ENCODE data around the gene SLC36A4.
"Not testable (repeated sequence)": the region's sequence is repeated elsewhere in the genome, so short reads cannot be mapped to it uniquely, and the experiment has no call there.

Gene SLC36A4

DNA sequence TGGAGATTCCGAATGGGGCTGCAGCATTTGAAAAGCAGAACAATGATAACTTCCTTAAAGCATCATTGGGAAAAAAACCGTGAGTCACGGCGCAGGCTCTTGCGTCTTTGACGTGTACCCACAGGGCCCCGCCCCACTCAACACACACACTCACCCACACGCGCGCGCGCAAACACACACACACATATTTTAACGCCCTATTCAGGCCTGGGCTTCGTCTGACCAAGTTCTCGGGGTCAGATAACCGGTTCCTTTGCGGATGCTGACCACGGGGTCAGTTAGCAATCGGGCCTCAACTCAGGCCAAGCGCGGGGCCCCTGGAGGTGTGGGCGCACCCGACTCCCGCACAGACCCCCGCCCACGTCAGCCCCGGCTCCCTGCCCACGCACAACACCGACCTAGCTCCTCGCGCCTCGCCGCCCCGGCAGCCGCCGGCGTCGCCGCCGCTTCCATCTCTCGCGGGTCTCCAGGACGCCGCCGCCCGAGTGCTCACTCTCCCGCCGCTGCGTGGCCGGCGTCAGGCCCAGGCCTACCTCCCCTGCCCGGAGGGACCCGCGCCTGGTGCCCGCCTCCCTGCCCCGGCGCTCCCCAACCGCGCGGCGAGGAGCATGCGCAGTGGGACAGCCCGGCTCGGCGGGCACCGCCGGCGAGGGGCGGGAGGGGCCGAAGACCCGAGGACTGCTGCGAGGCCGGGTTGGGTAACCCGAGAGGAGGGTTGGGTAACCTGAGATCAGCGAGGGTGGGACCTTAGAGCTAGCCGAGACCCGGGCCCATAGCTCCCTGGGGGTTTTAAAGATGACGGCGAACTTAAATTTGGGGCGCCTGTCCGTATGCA lies at the start of gene SLC36A4:
Gene SLC36A4, minus strand, starts transcription at position 612 of the 835 bp plus-strand sequence. Its CDS starts 159 bp downstream, at position 453.
- DNase-seq (ENCODE audit: low read depth), result peak; percentile 76

GRCh38 chr11:93246790-93247189 lies 49.0 kb upstream of the SLC36A4 start:
- not testable (repeated sequence) for DNase-seq (ENCODE audit: low read depth)

- no peak for DNase-seq (ENCODE audit: low read depth)
Observed at GRCh38 chr11:93244018-93244417, 46.2 kb upstream of the SLC36A4 start.

DNA sequence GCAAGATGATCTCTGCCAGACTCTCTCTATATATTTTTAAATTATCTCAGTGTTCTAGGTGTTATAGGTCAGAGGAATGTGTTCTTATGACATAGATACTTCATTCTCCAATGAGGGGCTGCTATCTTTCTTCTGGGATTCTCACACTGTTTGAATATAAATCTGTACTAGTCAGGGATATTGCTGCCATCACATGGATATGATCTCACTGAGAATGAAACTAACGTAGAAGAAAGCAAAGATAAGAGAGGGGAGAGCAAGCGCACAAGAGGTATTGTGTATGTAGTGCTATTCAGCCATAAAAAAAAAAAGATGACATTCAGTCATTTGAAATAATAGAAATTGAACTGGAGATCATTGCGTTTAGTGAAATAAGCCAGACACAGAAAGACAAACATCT lies 42.2 kb upstream of the SLC36A4 start:
- no peak for DNase-seq (ENCODE audit: low read depth)

DNA sequence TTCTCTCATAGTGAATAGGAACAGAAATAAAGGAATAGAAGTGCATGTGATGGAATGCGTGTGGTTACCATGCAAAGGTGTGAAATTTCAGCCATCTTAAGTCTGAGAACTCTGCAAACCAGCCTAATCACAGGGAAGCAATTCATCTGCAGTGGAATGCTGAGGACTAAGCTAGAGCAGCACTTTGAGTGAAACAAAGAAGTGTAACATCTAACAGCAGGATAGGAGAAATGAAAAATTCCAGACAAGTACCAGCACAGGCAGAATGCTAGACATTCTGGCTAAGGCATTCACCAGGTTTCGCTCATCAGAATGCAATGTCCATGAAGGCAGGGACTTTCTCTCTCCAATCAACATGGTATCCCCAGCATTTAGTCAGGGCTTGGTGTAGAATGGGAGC lies 41.2 kb upstream of the SLC36A4 start:
- no peak for DNase-seq (ENCODE audit: low read depth)

GRCh38 chr11:93236741-93237675 lies 39.2 kb upstream of the SLC36A4 start:
- no peak for DNase-seq (ENCODE audit: low read depth)

DNA sequence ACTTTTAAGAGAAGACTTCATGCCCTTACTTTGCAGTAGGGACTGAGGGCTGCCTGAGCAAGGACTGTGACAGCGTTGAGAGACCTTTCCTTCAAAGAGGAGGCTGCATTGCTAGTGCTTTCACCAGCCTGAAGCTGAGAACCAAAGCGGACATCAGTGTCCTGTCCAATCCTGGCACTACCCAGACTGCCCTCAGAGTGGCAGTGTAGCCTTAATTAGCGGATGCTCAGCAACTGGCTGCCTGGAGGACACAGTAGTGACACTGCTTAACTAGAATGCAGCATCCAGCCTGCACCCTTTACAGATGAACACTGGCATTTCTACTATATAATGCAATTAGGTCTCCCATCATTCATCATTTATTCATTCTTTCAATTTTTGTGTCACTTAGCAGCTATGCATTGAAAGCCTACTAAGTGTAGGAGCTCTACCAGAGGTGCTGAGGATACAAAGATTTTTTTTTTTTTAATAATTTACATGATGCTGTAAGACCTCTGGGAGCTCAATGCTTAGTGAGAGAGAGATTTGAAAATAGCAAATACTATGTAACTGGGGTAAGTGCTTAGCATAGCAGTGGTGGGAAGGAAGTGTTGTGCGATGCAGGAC lies 36.9 kb upstream of the SLC36A4 start:
- peak; percentile 22 for DNase-seq (ENCODE audit: low read depth)

GRCh38 chr11:93229876-93230275 lies 32.1 kb upstream of the SLC36A4 start:
- no peak for DNase-seq (ENCODE audit: low read depth)

- DNase-seq (ENCODE audit: low read depth), result no peak
Observed at GRCh38 chr11:93225662-93226061, 27.9 kb upstream of the SLC36A4 start.

DNA sequence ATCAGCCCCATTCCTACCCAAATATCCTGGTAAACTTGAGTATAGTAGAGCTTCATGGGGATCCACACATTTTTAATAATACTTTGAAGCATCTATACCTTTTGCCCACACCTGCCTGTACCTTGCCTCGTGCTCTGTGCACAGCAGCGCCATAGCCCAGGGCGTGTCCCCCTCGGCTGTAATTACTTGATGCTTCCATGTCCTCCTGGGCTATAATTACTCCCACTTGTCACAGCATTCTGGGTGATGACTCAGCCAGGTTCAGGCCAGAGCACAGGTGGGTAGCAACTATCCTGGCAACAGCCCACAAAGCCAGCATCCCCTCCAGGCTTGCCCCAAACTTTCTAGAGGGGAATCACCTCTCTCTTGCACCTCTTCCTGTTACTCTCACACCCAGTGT lies 23.7 kb upstream of the SLC36A4 start:
- no peak for DNase-seq (ENCODE audit: low read depth)

DNA sequence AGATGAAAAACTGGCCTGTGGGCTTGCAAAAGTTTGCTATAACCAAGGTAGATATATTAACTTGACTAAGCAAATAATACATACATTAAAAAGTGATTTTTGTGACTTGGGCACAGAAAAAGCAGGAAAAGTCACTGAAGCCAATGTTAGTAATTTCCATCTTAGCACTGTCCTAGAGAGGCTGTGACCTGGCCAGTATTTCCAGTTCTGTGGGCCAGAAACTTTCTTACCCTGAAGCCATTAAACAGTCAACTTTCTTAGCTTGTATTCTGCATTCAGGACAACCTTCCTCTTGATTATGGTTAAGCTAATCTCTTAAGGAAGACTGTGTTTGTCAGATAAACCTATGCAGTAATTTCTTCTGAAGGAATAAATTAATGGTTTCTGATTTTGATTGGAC lies 22.3 kb upstream of the SLC36A4 start:
- no peak for DNase-seq (ENCODE audit: low read depth)

DNA sequence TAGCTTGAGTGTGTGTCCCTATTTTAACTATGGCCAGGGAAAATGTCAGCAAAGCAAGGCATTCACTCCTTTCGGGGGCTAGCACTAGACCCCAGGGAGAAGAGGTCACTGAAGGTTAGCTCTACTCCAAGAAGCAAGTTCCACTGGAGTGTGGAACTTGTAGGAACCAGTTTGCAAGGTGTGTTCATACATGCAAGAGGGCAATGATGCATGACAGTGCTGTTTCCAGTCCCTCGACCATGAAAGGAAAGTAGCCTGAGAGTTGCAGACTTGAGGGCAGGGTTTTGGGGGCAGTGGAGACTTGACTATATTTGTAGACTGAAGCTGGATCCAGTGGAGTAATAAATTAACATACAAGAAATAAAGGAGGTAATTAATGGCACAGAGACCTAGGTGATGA lies 21.6 kb upstream of the SLC36A4 start:
- no peak for DNase-seq (ENCODE audit: low read depth)

DNA sequence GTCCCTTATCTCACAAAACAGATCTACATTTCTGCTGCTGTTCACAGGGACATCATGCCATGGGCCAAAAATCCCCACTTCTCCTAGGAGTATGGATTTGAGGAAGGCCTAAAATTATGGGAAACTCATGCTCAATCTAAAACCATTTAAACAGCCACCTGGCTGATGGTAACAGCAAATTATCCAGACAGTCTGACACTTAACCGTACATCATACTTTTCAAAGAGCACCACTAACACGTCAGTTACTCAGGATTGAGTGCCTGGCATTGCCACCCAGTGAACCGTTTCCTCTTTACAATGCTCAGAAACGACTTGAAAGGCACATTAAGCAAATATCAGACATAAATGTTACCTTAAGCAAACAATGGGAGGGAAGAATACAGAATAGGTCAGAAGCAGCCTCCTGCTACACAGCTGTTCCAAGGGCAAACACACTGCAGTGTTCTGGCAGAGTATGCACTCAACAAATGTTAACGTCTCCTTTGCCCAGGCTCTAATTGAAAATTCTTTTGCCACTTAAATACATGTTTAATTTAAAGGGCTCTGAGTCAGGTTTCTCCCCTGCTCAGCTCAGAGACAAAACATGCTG lies 18.8 kb upstream of the SLC36A4 start:
- no peak for DNase-seq (ENCODE audit: low read depth)

DNA sequence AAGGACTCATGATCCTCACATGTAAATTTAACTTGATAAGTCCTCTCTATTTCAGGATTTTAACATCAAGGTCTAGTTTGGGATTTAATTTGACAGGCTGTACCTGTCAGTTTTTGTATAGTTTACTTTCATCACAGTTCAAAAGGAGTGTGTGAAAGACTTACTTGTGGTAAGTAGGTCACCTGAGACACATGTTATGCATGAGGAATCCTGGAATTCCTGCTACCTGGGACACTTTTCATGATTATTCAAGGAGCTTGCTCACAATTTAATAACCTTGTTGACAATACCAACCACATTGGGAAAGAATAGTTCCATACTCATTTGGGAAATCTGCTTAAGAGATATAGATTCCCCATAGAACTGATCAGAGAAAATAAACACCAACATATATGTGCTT lies 15.8 kb upstream of the SLC36A4 start:
- DNase-seq (ENCODE audit: low read depth), result no peak

- DNase-seq (ENCODE audit: low read depth), result no peak
Observed at GRCh38 chr11:93212094-93212493, 14.3 kb upstream of the SLC36A4 start.

DNA sequence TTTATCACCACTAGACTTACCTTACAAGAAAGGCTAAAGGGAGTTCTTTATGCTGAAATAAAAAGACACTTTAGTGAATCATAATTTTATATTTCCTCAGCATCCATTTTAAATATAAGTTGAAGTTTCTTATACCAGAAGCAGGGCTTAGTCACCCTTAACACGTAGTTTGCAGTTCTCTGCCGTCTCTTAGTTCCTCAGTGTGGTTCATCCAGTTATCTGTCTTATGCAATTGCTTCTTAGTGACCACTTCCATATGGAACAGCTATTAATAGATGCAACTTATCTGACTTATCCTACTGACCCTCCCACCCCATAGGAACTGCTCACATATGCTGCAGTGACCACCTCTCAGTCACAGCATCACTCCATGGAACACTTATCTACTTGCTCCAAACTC lies 11.7 kb upstream of the SLC36A4 start:
- DNase-seq (ENCODE audit: low read depth), result no peak

GRCh38 chr11:93208663-93209270 lies 11.0 kb upstream of the SLC36A4 start:
- DNase-seq (ENCODE audit: low read depth), result no peak

DNA sequence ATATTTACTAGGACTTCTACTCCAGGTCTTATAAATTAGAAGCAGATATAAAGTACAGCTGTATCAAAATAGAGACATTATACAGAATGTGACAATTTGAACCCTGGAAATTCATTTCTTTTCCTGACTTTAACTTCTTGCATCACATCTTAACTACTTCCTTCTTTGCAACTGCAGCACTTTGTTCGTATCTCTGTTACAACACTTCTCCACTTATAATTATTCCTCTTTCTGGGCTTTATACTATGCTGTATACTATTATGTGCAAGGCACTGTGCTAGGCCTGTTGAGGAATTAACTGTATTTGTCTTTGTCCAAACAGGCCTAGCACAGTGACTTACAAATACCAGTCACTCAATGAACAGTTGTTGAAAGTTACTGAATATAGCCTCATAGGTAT lies 1.8 kb upstream of the SLC36A4 start:
- no peak for DNase-seq (ENCODE audit: low read depth)

- no peak for DNase-seq (ENCODE audit: low read depth)
Observed at GRCh38 chr11:93198215-93198845, 539 bp upstream of the SLC36A4 start.

- DNase-seq (ENCODE audit: low read depth), result no peak
Observed at GRCh38 chr11:93196816-93197379, 893 bp downstream of the SLC36A4 start.

Data from T-helper 22 cell (primary cell).